22Rv1 (cell line): Measurements from ENCODE around the gene PKLR.

Experiments
- ZFX ChIP-seq: fragments of 450-650 bp; IDR thresholded peaks from 2 replicates; pipeline ENCODE4 v1.6.1; 2017; ENCODE audit warnings: antibody characterized with exemption, borderline replicate concordance
- TF ChIP-seq, protein P1 (sequence below): fragments of 450-650 bp; IDR thresholded peaks from 2 replicates; pipeline ENCODE4 v1.5.1; 2017; ENCODE audit warnings: mild to moderate bottlenecking

DNA sequence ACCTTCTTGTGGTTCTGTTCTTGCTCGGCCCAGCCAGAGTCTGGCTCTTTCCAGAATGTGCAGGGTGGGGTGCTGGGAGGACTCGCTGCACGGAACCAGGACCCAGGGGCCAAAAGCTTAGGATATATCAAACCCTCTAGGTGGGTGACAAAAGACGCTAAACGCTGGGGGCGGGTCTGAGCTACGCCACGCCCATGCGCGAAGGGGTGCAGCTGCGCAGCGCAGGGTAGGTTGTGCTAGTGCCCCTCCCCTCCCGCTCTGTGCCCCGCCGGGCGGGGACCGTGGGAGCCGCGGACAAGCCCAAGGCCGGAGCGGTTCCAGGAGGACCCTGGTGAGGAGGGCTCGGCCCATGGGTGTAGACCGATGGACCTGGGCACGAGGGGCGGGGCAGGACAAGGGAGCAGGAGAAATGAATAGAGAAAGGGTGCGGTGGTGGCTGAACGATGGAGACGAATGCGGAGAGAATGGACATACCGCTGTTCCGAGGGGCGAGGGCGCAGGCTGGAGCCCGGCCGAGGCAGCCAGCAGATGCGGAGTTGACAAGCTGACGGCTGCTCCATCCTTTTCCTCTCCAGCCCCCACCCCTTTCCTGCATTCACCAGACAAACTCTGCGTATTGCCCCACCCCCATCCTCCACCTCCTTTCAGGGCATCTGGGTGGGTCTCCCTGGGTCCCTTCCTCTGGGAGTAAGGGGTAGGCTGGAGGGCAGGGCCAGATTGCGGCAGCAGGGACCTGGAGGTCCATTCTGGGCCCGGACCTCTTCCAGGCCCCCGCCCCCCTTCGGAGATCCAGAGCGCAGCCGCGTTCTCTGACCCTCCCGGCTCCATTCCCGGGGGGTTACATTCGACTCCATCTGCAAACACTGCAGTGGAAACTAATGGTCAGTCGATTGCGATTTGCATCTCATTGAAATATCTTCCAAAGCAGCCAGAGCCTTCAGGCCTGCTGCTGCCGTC, 19.7 kb upstream of the PKLR start, which contains the start of gene RUSC1:
- no peak for TF ChIP-seq ZFX
- TF ChIP-seq, protein P1, sequence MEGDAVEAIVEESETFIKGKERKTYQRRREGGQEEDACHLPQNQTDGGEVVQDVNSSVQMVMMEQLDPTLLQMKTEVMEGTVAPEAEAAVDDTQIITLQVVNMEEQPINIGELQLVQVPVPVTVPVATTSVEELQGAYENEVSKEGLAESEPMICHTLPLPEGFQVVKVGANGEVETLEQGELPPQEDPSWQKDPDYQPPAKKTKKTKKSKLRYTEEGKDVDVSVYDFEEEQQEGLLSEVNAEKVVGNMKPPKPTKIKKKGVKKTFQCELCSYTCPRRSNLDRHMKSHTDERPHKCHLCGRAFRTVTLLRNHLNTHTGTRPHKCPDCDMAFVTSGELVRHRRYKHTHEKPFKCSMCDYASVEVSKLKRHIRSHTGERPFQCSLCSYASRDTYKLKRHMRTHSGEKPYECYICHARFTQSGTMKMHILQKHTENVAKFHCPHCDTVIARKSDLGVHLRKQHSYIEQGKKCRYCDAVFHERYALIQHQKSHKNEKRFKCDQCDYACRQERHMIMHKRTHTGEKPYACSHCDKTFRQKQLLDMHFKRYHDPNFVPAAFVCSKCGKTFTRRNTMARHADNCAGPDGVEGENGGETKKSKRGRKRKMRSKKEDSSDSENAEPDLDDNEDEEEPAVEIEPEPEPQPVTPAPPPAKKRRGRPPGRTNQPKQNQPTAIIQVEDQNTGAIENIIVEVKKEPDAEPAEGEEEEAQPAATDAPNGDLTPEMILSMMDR: no peak
